GM19099 (cell line): ENCODE data around the gene LY86.

Experiments used
- POLR2A ChIP-seq: IDR thresholded peaks from 3 replicates; pipeline ENCODE4 v1.6.1; 2011; ENCODE audit warnings: low read depth; ENCODE audit not compliant: insufficient read length; ENCODE audit errors: extremely low read depth

Gene LY86

GRCh38 chr6:6665555-6666243, 77.2 kb downstream of the LY86 start:
- TF ChIP-seq POLR2A = no peak

- TF ChIP-seq POLR2A = no peak
These were observed 86.4 kb downstream of the LY86 start for GRCh38 chr6:6674872-6675271.

- no peak for TF ChIP-seq POLR2A
These were observed 88.5 kb downstream of the LY86 start for GRCh38 chr6:6676910-6677441.

DNA sequence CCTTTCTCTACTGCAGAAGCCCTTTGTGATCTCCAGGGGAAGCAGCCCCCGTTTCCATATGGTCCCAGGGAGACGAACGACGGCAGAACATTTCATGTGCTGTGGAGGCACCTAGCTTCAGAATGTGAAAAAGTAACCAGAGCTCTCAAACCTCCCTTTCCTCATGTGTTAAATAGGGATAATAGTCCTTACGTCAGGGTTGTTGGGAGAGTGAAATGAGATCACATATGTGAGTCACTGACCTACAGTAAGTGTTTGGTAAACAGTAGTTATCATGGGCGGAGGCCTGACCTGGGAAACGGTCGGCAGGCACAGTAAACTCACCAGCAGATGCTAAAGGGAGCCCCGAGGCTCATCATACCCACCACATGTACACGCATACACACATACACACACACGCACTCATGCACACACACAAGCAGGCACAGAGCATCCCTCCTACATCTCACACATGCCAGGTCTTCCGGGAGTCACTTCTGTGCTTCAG, 89.7 kb downstream of the LY86 start:
- no peak for TF ChIP-seq POLR2A

DNA sequence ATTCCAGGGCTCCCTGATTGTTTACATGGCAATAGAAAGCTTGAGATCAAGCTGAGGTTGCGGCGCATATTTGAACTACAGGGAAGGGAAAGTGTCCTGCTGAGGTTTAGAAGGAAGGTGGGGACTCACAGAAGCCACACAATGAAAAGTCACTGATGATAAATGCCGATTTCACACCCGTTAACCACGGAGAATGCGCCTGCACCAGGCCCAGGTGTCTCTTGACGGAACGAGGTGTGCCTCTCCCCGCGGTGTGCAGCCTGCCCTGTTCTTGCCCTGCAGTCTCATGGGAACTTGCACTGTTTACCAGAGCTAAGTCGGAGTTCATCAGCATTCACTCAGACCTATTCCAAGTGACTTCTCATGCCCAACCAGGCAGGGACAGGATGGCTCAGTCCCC, 90.3 kb downstream of the LY86 start:
- no peak for TF ChIP-seq POLR2A

GRCh38 chr6:6679633-6680032, 91.1 kb downstream of the LY86 start:
- TF ChIP-seq POLR2A = no peak

DNA sequence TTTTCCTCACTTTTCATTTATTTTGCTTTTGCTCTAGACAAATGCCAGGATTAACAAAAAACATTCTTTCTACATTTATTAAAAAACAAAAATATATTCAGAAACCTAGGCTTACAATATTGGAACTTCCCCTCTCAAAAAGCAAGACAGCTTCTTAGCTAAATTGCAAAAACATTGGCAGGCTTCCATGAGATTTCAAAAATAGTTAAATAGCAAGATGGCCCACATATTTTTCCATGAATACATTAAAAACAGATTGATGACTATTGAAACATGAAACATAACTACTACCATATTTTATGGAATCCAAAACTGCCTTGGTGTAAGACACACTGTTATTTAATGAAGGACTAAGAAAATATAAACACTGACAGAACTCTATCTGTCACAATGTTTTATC, 92.0 kb downstream of the LY86 start:
- no peak for TF ChIP-seq POLR2A

GRCh38 chr6:6681075-6681849, 92.7 kb downstream of the LY86 start:
- no peak for TF ChIP-seq POLR2A

DNA sequence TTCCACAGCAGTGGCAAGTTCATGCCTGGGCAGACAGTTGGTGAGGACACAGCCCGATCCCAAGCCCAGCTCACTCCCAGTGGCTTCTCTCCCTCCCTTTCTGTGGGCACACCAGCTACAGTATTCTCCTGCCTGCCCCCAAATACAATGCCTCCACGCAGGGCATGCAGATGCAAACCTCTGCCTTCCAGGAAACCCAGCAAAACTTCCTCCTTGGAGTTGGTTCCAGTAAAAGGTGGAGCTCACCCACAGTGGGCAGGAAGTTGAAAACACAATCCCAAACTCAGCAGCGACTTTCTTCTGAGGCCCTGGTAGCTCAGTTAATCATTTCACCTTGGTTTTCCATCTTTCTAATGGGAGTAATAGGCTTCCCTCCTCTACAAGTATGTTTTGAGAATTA, 93.7 kb downstream of the LY86 start:
- no peak for TF ChIP-seq POLR2A

GRCh38 chr6:6683969-6684833, 95.7 kb downstream of the LY86 start:
- TF ChIP-seq POLR2A = peak; percentile 38

GRCh38 chr6:6685249-6686040, 96.9 kb downstream of the LY86 start:
- TF ChIP-seq POLR2A = no peak

- TF ChIP-seq POLR2A = no peak
These were observed 97.7 kb downstream of the LY86 start for GRCh38 chr6:6686176-6686575.

DNA sequence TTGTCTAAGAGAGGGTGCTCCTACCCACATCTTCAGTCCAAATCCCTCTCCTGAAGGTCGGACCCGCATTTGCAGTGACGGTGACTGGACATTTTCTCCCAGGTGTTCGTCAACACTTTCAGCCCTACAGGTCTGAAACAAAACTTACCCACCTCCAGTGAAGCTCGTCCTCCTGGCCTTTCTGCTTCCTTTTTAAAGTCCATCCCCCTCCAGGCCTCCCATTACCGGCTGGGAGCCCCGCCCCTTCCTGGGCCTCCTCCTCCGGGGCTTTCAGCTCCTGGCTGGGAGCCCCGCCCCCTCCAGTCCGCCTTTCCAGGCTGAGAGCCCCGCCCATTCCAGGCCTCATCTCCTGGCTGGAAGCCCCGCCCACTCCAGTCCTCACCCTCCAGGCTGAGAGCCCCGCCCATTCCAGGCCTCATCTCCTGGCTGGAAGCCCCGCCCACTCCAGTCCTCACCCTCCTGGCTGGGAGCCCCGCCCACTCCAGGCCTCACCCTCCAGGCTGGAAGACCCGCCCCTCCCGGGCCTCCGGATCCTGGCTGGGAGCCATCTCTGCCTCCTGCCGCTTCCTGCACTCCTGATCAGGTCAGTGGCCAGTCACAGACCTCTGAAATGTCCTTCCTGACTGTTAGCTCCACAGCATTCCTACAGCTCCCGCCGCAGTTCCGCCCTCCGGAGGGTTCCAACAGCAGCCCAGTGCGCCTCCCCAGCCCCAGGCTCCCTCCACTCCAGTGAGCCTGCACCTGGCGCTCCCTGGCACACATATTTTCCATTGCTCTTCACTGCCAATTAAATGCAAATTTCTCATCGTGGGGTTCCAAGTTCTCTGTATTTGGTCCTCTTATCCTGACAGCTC, 98.5 kb downstream of the LY86 start:
- peak; percentile 12 for TF ChIP-seq POLR2A
